K562 (cell line): Measurements from ENCODE around the gene CLDN5. TPM values are rescaled to one million over a fixed set of nuclear protein-coding genes. Genes with fewer than 3 reads are reported as not detected.
A peak's percentile ranks its signal among the peaks of the same experiment; 100 is the strongest.

Source experiments
- ASH1L ChIP-seq: fragments of 450-650 bp; IDR thresholded peaks from 2 replicates; pipeline ENCODE4 v1.6.1; 2018; ENCODE audit warnings: borderline replicate concordance, mild to moderate bottlenecking, low read depth; ENCODE audit not compliant: partially characterized antibody
- ATF3 ChIP-seq, 2 experiments: fragments of 450-650 bp in 1 of 2; sonication (generic) in 1 of 2; formaldehyde crosslinking in 1 of 2; IDR thresholded peaks in 1 of 2; conservative IDR thresholded peaks in 1 of 2; 2 replicates each; pipeline versions ENCODE4 v1.6.1 to v1.8.1; 2016 to 2023; ENCODE audit warnings: mild to moderate bottlenecking in 2 of 2, moderate library complexity in 2 of 2, inconsistent platforms in 1 of 2, missing genetic modification reagents in 1 of 2
- ATF4 ChIP-seq: fragments of 450-650 bp; formaldehyde crosslinking; IDR thresholded peaks from 2 replicates; pipeline ENCODE4 v1.4.0; 2022; ENCODE audit warnings: mild to moderate bottlenecking, moderate library complexity
- BACH1 ChIP-seq: fragments of 200-800 bp; sonication (Bioruptor generic); IDR thresholded peaks from 2 replicates; pipeline ENCODE4 v1.6.1; 2016; ENCODE audit warnings: missing genetic modification characterization, missing compliant biosample characterization
- BRF1 ChIP-seq: IDR thresholded peaks from 3 replicates; pipeline ENCODE4 v1.6.1; 2011; ENCODE audit warnings: borderline replicate concordance, mild to moderate bottlenecking; ENCODE audit not compliant: insufficient read length; ENCODE audit errors: extremely low read depth
- CHD1 ChIP-seq: fragments of 200-600 bp; sonication (generic); IDR thresholded peaks from one replicate; pipeline ENCODE4 v1.6.1; 2012; ENCODE audit warnings: mild to moderate bottlenecking, moderate library complexity, low read length, inconsistent platforms
- CREB5 ChIP-seq: fragments of 250-450 bp; sonication (Bioruptor Pico); IDR thresholded peaks from 2 replicates; pipeline ENCODE4 v1.5.0; 2020; ENCODE audit warnings: mild to moderate bottlenecking
- DMBX1 ChIP-seq: fragments of 250-450 bp; sonication (Bioruptor Pico); IDR thresholded peaks from 2 replicates; pipeline ENCODE4 v1.8.0; 2022; ENCODE audit warnings: inconsistent platforms, mild to moderate bottlenecking, moderate library complexity, borderline replicate concordance
- ESRRB ChIP-seq: fragments of 250-450 bp; sonication (Bioruptor Pico); IDR thresholded peaks from 2 replicates; pipeline ENCODE4 v1.5.0; 2020; ENCODE audit warnings: mild to moderate bottlenecking, moderate library complexity, borderline replicate concordance
- FOXM1 ChIP-seq, 2 experiments: fragments of 450-650 bp in 1 of 2; sonication (generic) in 1 of 2; formaldehyde crosslinking in 1 of 2; IDR thresholded peaks; 2 replicates each; pipeline versions ENCODE4 v1.6.1 to v1.9.0; 2017 to 2022; ENCODE audit warnings: low read depth in 2 of 2, mild to moderate bottlenecking in 2 of 2, missing genetic modification reagents in 1 of 2, moderate library complexity in 1 of 2
- IRF2 ChIP-seq: sonication (generic); formaldehyde crosslinking; IDR thresholded peaks from 2 replicates; pipeline ENCODE4 v1.8.1; 2022; ENCODE audit warnings: mild to moderate bottlenecking, missing genetic modification reagents
- KAT8 ChIP-seq: fragments of 450-650 bp; IDR thresholded peaks from 2 replicates; pipeline ENCODE4 v1.6.1; 2016; ENCODE audit warnings: low read depth, mild to moderate bottlenecking
- MAFF ChIP-seq: IDR thresholded peaks from 2 replicates; pipeline ENCODE4 v1.6.1; 2012; ENCODE audit warnings: low read length, improper control_type of control experiment
- MAFK ChIP-seq: IDR thresholded peaks from 2 replicates; pipeline ENCODE4 v1.6.1; 2011; ENCODE audit warnings: low read length, improper control_type of control experiment
- MBD2 ChIP-seq: sonication (generic); IDR thresholded peaks from 2 replicates; pipeline ENCODE4 v1.6.1; 2016; ENCODE audit warnings: low read depth, borderline replicate concordance
- MCM3 ChIP-seq: fragments of 450-650 bp; IDR thresholded peaks from 2 replicates; pipeline ENCODE4 v1.6.1; 2016
- RUNX1 ChIP-seq: sonication (generic); IDR thresholded peaks from 2 replicates; pipeline ENCODE4 v1.6.1; 2016; ENCODE audit warnings: antibody characterized with exemption, low read depth
- SETDB1 ChIP-seq: IDR thresholded peaks from one replicate; pipeline ENCODE4 v1.6.1; 2012; ENCODE audit warnings: low read length, control low read depth, inconsistent platforms
- TEAD2 ChIP-seq: fragments of 450-650 bp; IDR thresholded peaks from 2 replicates; pipeline ENCODE4 v1.6.1; 2016; ENCODE audit warnings: missing genetic modification characterization, control low read depth, missing compliant biosample characterization
- YBX1 ChIP-seq: fragments of 450-650 bp; IDR thresholded peaks from 2 replicates; pipeline ENCODE4 v1.7.1; 2016; ENCODE audit warnings: mild to moderate bottlenecking
- ZNF24 ChIP-seq: fragments of 450-650 bp; IDR thresholded peaks from 2 replicates; pipeline ENCODE4 v1.6.1; 2016
- ZNF253 ChIP-seq: fragments of 250-450 bp; sonication (Bioruptor Pico); conservative IDR thresholded peaks from 2 replicates; pipeline ENCODE4 v1.6.1; 2021; ENCODE audit warnings: mild to moderate bottlenecking
- ZNF512 ChIP-seq: IDR thresholded peaks from 2 replicates; pipeline ENCODE4 v1.6.1; 2016; ENCODE audit warnings: missing genetic modification characterization, missing compliant biosample characterization
- ZNF583 ChIP-seq: fragments of 250-450 bp; sonication (Bioruptor Pico); IDR thresholded peaks from 2 replicates; pipeline ENCODE4 v1.4.0; 2020
- ZNF764 ChIP-seq: fragments of 250-450 bp; sonication (Bioruptor Pico); IDR thresholded peaks from 2 replicates; pipeline ENCODE4 v1.4.0; 2020; ENCODE audit warnings: low read depth, mild to moderate bottlenecking, moderate library complexity
- ZNF77 ChIP-seq: fragments of 250-450 bp; sonication (Bioruptor Pico); IDR thresholded peaks from 2 replicates; pipeline ENCODE4 v1.5.0; 2020
- polyA plus RNA-seq, 8 experiments: library from polyadenylated mRNA; depleted of rRNA in 4 of 8; stranded (reverse) in 5 of 8; unstranded in 3 of 8; fragments of >200 nt; fragmentation: Nextera tagmentation in 2 of 8; fragmentation: Illumina TruSeq in 1 of 8; extraction: Ambion mirVana in 2 of 8; extraction: Trizol in 1 of 8; gene quantifications; 2 replicates each; pipeline versions ENCODE4 v1.2.1 to v1.2.3, GENCODE V29; 2011 to 2014; ENCODE audit warnings: inconsistent platforms in 1 of 8, missing spikeins in 1 of 8
- total RNA-seq, 7 experiments: library from RNA; depleted of rRNA in 6 of 7; stranded (reverse); fragments of >200 nt in 6 of 7; fragmentation: Illumina TruSeq in 2 of 7; extraction: Trizol in 2 of 7; gene quantifications; 2 replicates each; pipeline versions ENCODE4 v1.2.1 to v1.2.3, GENCODE V29; 2011 to 2021; ENCODE audit warnings: low replicate concordance in 1 of 7

Gene CLDN5
- total and polyA plus RNA-seq, 9 of the 15 experiments (the other 6 are each of a cell fraction or from before 2014, with no cell fraction given): 0.20 TPM; not detected in 8

- TF ChIP-seq ZNF512 (tag): peak; percentile 14; the same call in 1 of the 2 replicates
- TF ChIP-seq ZNF24: no peak
- TF ChIP-seq YBX1: no peak
- TF ChIP-seq SETDB1: peak; percentile 15
- no peak for TF ChIP-seq TEAD2 (tag)
- no peak for TF ChIP-seq FOXM1 (IDR thresholded peaks at IDR 0.05; ENCODE audit: low read depth)
- no peak for TF ChIP-seq FOXM1 (CRISPR knock-in tag; IDR thresholded peaks at IDR 0.05; ENCODE audit: low read depth)
- TF ChIP-seq ZNF583: no peak
- TF ChIP-seq ASH1L: no peak
- peak; percentile 65 for TF ChIP-seq MAFK
- 0 out of 2 replicates have a peak, but pooled peaks have one; percentile 49 for TF ChIP-seq ZNF253 (CRISPR knock-in tag)
- TF ChIP-seq DMBX1 (CRISPR knock-in tag): no peak
- TF ChIP-seq ESRRB (CRISPR knock-in tag): no peak
- TF ChIP-seq KAT8: no peak
- no peak for TF ChIP-seq ATF3 (IDR thresholded peaks at IDR 0.05)
- TF ChIP-seq ATF3 (CRISPR knock-in tag; conservative IDR thresholded peaks at IDR 0.05): no peak
- no peak for TF ChIP-seq CREB5 (CRISPR knock-in tag)
- no peak for TF ChIP-seq RUNX1
- peak; percentile 42; the same call in 1 of the 2 replicates for TF ChIP-seq MAFF
- no peak for TF ChIP-seq ZNF77
- TF ChIP-seq BACH1 (tag): 0 out of 2 replicates have a peak, but pooled peaks have one; percentile 65
- TF ChIP-seq MCM3: no peak
- no peak for TF ChIP-seq BRF1
- TF ChIP-seq MBD2: no peak
- no peak for TF ChIP-seq CHD1
- no peak for TF ChIP-seq ATF4 (CRISPR knock-in tag)
- TF ChIP-seq IRF2 (CRISPR knock-in tag): no peak
- peak; percentile 59; the same call in 1 of the 2 replicates for TF ChIP-seq ZNF764 (CRISPR knock-in tag)
Observed at GRCh38 chr22:19477321-19478044, 46.7 kb downstream of the CLDN5 start (continued).
